Measurements from ENCODE around the gene ZNF239.
"Not testable (repeated sequence)": the region's sequence is repeated elsewhere in the genome, so short reads cannot be mapped to it uniquely, and the experiment has no call there.

The ZNF239 gene

DNA sequence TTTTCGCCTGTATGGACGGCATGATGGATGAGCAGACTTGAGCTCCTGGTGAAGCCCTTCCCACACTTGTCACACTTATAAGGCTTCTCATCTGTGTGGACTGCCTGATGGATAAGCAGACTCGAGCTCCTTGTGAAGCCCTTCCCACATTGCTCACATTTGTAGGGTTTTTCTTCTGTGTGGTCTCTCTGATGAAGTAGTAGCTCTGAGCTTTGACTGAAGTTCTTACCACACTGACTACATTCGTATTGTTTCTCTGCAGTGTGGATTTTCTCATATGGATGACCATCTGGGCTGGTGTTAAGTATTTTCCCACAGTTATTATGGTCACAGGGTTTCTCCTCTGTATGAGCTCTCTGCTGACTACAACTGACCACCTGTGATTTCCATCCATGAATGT, 17.2 kb downstream of the ZNF239 start:
- H3K4me1 ChIP-seq (ENCODE audit: low read length): peaks cover 12% of the 10 kb centered on the region
- H3K79me2 ChIP-seq (ENCODE audit: low read length): no peaks in the 10 kb centered on the region
- H3F3A ChIP-seq (ENCODE audit: insufficient read depth, low read length): no peaks in the 10 kb centered on the region
- H2AFZ ChIP-seq (ENCODE audit: low read length): peak overlapping the region; percentile 24; the same call in 1 of the 2 replicates
- H3K9ac ChIP-seq (ENCODE audit: low read length): no peak overlapping the region
- peak overlapping the region; percentile 42; the same call in 1 of the 2 replicates for H3K4me2 ChIP-seq (ENCODE audit: low read depth, low read length)
- no peak for TF ChIP-seq EZH2 (optimal IDR thresholded peaks at IDR 0.05; ENCODE audit: low read depth, low read length)
- no peak for TF ChIP-seq EZH2phosphoT487 (IDR thresholded peaks at IDR 0.05; ENCODE audit: low read length)
- no peak for TF ChIP-seq CTCF (IDR thresholded peaks at IDR 0.05; ENCODE audit: low read length)
- no peaks in the 10 kb centered on the region for H3K27me3 ChIP-seq (replicated peaks; ENCODE audit: insufficient read depth, low read length)
- DNase-seq: no peak
- no peaks in the 10 kb centered on the region for H3K9me2 ChIP-seq (replicated peaks; ENCODE audit: insufficient read depth, low read length)
- H3K4me3 ChIP-seq (ENCODE audit: low read length): no peak overlapping the region
- no peaks in the 10 kb centered on the region for H4K20me1 ChIP-seq (ENCODE audit: insufficient read depth, low read length)
- H3K9me3 ChIP-seq (replicated peaks; ENCODE audit: insufficient read depth, low read length): no peaks in the 10 kb centered on the region
- no peaks in the 10 kb centered on the region for H3K36me3 ChIP-seq (replicated peaks; ENCODE audit: insufficient read depth, low read length)
- no peak overlapping the region for H3K27ac ChIP-seq (ENCODE audit: low read length)

DNA sequence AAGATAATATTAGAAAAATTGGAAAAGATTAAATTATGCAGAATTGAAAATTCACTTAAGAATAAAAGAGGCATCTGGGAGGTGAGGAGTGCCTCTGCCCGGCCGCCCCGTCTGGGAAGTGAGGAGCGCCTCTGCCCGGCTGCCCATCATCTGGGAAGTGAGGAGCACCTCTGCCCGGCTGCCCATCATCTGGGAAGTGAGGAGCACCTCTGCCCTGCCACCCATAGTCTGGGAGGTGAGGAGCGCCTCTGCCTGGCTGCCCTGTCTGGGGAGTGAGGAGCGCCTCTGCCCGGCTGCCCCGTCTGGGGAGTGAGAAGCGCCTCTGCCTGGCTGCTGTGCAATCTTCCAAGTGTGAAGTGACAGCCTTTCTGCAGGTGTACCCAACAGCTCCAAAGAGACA, 30.7 kb downstream of the ZNF239 start:
- H3K27ac ChIP-seq (ENCODE audit: low read length); H3K27me3 ChIP-seq (replicated peaks; ENCODE audit: insufficient read depth, low read length); H3K79me2 ChIP-seq (ENCODE audit: low read length); H3K9ac ChIP-seq (ENCODE audit: low read length); H3K9me3 ChIP-seq (replicated peaks; ENCODE audit: insufficient read depth, low read length); H4K20me1 ChIP-seq (ENCODE audit: insufficient read depth, low read length); H3F3A ChIP-seq (ENCODE audit: insufficient read depth, low read length); DNase-seq; H3K9me2 ChIP-seq (replicated peaks; ENCODE audit: insufficient read depth, low read length); H3K4me1 ChIP-seq (ENCODE audit: low read length); H3K4me3 ChIP-seq (ENCODE audit: low read length); H3K4me2 ChIP-seq (ENCODE audit: low read depth, low read length); H2AFZ ChIP-seq (ENCODE audit: low read length); H3K36me3 ChIP-seq (replicated peaks; ENCODE audit: insufficient read depth, low read length): not testable (repeated sequence)

DNA sequence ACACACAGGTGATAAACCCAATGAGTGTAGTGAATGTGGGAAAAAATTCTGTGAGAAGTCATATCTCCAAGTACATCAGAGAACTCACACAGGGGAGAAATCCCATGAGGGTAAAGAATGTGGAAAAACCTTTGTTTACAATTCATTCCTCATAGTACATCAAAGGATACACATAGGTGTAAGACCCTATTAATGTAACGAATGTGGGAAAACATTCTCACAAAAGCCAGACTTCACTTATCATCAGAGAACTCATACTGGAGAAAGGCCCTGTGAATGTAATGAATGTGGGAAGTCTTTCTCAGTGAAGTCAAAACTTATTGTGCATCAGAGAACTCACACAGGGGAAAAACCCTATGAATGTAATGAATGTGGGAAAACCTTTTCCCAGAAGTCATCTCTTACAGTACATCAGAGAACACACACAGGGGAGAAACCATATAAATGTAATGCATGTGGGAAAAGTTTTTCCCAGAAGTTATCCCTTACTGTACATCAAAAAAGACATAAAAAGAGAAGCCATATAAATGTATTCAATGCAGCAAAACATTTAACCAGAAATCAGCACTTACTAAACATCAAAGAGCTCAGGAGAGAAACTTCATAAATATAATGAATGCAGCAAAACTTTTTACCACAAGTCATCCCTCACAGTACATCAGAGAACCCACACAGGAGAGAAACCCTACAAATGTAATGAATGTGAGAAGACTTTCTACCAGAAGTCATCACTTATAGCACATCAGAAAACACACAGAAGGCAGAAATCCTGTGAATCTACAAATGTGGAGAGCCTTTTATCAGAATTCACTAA, 49.8 kb downstream of the ZNF239 start:
- no peaks in the 10 kb centered on the region for H4K20me1 ChIP-seq (ENCODE audit: insufficient read depth, low read length)
- H3F3A ChIP-seq (ENCODE audit: insufficient read depth, low read length): no peaks in the 10 kb centered on the region
- H3K9ac ChIP-seq (ENCODE audit: low read length): no peak overlapping the region
- TF ChIP-seq EZH2 (optimal IDR thresholded peaks at IDR 0.05; ENCODE audit: low read depth, low read length) (no peak), CTCF (IDR thresholded peaks at IDR 0.05; ENCODE audit: low read length) (no peak), EZH2phosphoT487 (IDR thresholded peaks at IDR 0.05; ENCODE audit: low read length) (no peak)
- H3K36me3 ChIP-seq (replicated peaks; ENCODE audit: insufficient read depth, low read length): no peaks in the 10 kb centered on the region
- no peaks in the 10 kb centered on the region for H3K79me2 ChIP-seq (ENCODE audit: low read length)
- no peaks in the 10 kb centered on the region for H3K27me3 ChIP-seq (replicated peaks; ENCODE audit: insufficient read depth, low read length)
- no peak overlapping the region for H3K27ac ChIP-seq (ENCODE audit: low read length)
- H3K4me3 ChIP-seq (ENCODE audit: low read length): no peak overlapping the region
- DNase-seq: no peak
- H3K4me2 ChIP-seq (ENCODE audit: low read depth, low read length): no peak overlapping the region
- no peaks in the 10 kb centered on the region for H3K9me2 ChIP-seq (replicated peaks; ENCODE audit: insufficient read depth, low read length)
- no peaks in the 10 kb centered on the region for H3K4me1 ChIP-seq (ENCODE audit: low read length)
- H2AFZ ChIP-seq (ENCODE audit: low read length): no peak overlapping the region
- H3K9me3 ChIP-seq (replicated peaks; ENCODE audit: insufficient read depth, low read length): no peaks in the 10 kb centered on the region
